ENCODE data around the gene TIGIT. TPM values are rescaled to one million over a fixed set of nuclear protein-coding genes. Genes with fewer than 3 reads are reported as not detected.

The TIGIT gene
- polyA plus RNA-seq, 1 donor from 2014 or later, result 1.1 TPM

- Histone ChIP-seq H3K4me2 (ENCODE audit: low read length) (no peak overlapping the region), H3F3A (ENCODE audit: insufficient read depth, low read length, poor library complexity, severe bottlenecking) (no peaks in the 10 kb centered on the region)
- TF ChIP-seq MXI1 (conservative IDR thresholded peaks at IDR 0.05; ENCODE audit: poor library complexity, severe bottlenecking) (no peak), EZH2 (IDR thresholded peaks at IDR 0.05; ENCODE audit: borderline replicate concordance, insufficient read depth, low read length, poor library complexity, severe bottlenecking) (no peak), TAF1 (IDR thresholded peaks at IDR 0.05; ENCODE audit: low read depth) (no peak), EP300 (conservative IDR thresholded peaks at IDR 0.05; ENCODE audit: poor library complexity, severe bottlenecking) (no peak), SMC3 (conservative IDR thresholded peaks at IDR 0.05; ENCODE audit: poor library complexity) (no peak), POLR2AphosphoS5 (IDR thresholded peaks at IDR 0.05) (no peak), RAD21 (conservative IDR thresholded peaks at IDR 0.05) (no peak), REST (IDR thresholded peaks at IDR 0.05; ENCODE audit: borderline replicate concordance) (no peak), CTCF (IDR thresholded peaks at IDR 0.05; ENCODE audit: poor library complexity, severe bottlenecking) (no peak)
Measured at GRCh38 chr3:114260152-114260551, 33.7 kb upstream of the TIGIT start.

DNA sequence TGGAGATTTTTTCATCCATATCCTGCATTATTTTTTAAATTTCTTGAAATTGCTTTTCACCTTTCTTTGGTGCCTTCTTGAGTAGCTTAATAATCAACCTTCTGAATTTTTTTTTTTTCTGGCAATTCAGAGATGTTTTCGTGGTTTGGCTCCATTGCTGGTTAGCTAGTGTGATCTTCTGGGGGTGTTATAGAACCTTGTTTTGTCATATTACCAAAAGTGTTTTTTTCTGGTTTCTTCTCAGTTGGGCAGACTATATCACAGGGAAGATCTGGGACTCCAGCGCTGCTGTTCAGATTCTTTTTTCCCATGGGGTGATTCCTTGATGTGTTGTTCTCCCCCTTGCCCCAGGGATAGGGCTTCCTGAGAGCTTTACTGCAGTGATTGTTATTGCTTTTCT is 23.8 kb upstream of the TIGIT start:
- no peaks in the 10 kb centered on the region for H3K36me3 ChIP-seq (ENCODE audit: insufficient read depth, low read length)
- H3K4me3 ChIP-seq (ENCODE audit: low read length), result no peak overlapping the region
- no peaks in the 10 kb centered on the region for H3K9me3 ChIP-seq (ENCODE audit: low read length)
- no peak for TF ChIP-seq POLR2AphosphoS5 (IDR thresholded peaks at IDR 0.05)
- no peak for TF ChIP-seq RAD21 (conservative IDR thresholded peaks at IDR 0.05)
- TF ChIP-seq MXI1 (conservative IDR thresholded peaks at IDR 0.05; ENCODE audit: poor library complexity, severe bottlenecking), result no peak
- TF ChIP-seq EZH2 (IDR thresholded peaks at IDR 0.05; ENCODE audit: borderline replicate concordance, insufficient read depth, low read length, poor library complexity, severe bottlenecking), result no peak
- no peak for TF ChIP-seq CTCF (IDR thresholded peaks at IDR 0.05; ENCODE audit: poor library complexity, severe bottlenecking)
- TF ChIP-seq REST (IDR thresholded peaks at IDR 0.05; ENCODE audit: borderline replicate concordance), result no peak
- TF ChIP-seq EP300 (conservative IDR thresholded peaks at IDR 0.05; ENCODE audit: poor library complexity, severe bottlenecking), result no peak
- TF ChIP-seq TAF1 (IDR thresholded peaks at IDR 0.05; ENCODE audit: low read depth), result no peak
- no peak overlapping the region for H2AFZ ChIP-seq (ENCODE audit: low read depth, low read length)
- no peaks in the 10 kb centered on the region for H3K9me2 ChIP-seq (ENCODE audit: insufficient read depth, low read length)
- no peaks in the 10 kb centered on the region for H4K20me1 ChIP-seq (ENCODE audit: insufficient read depth)
- H3K9ac ChIP-seq (ENCODE audit: low read length), result no peak overlapping the region
- no peak overlapping the region for H3K4me2 ChIP-seq (ENCODE audit: low read length)
- H3K27me3 ChIP-seq (ENCODE audit: insufficient read depth, low read depth, low read length), result no peaks in the 10 kb centered on the region
- H3K27ac ChIP-seq (ENCODE audit: low read length), result no peak overlapping the region
- no peaks in the 10 kb centered on the region for H3K79me2 ChIP-seq (replicated peaks; ENCODE audit: insufficient read depth, low read length)
- H3F3A ChIP-seq (ENCODE audit: insufficient read depth, low read length, poor library complexity, severe bottlenecking), result no peaks in the 10 kb centered on the region

More at GRCh38 chr3:114260152-114260551, 33.7 kb upstream of the TIGIT start:
- Histone ChIP-seq H3K9ac (ENCODE audit: low read length) (no peak overlapping the region), H3K4me3 (ENCODE audit: low read length) (no peak overlapping the region), H3K79me2 (replicated peaks; ENCODE audit: insufficient read depth, low read length) (no peaks in the 10 kb centered on the region), H2AFZ (ENCODE audit: low read depth, low read length) (no peak overlapping the region), H4K20me1 (ENCODE audit: insufficient read depth) (no peaks in the 10 kb centered on the region), H3K9me3 (ENCODE audit: low read length) (no peaks in the 10 kb centered on the region), H3K36me3 (ENCODE audit: insufficient read depth, low read length) (no peaks in the 10 kb centered on the region), H3K9me2 (ENCODE audit: insufficient read depth, low read length) (no peaks in the 10 kb centered on the region), H3K27me3 (ENCODE audit: insufficient read depth, low read depth, low read length) (no peaks in the 10 kb centered on the region), H3K27ac (ENCODE audit: low read length) (no peak overlapping the region)

All from neural cell (in vitro differentiated cells).